GM19324 (cell line): ENCODE data around the gene MYH15.

Experiments
- ATAC-seq: cut with Tn5 transposase; IDR thresholded peaks from one replicate; pipeline ENCODE4 v1.9.1; 2021; ENCODE audit warnings: mild to moderate bottlenecking, moderate library complexity; ENCODE audit not compliant: unreplicated experiment, low FRiP score

The MYH15 gene

DNA sequence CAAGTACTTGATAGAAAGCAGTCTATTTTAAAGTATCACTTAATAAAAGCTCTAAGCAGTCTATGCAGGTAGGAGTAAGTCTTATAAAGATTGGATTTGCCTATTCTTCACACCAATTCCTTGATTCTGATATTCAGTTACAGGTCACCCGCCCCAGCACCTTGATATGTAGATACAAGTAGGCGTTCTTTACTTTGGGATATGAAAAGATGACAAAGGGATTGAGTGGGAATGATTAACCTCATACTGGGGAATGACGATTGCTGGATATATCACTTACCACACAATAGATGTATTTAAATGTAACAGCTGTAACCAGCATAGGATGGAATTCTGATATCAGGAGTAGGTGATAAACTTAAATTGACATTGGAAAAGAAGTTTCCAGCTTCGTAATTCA is 166.9 kb downstream of the MYH15 start:
- no peak for ATAC-seq

DNA sequence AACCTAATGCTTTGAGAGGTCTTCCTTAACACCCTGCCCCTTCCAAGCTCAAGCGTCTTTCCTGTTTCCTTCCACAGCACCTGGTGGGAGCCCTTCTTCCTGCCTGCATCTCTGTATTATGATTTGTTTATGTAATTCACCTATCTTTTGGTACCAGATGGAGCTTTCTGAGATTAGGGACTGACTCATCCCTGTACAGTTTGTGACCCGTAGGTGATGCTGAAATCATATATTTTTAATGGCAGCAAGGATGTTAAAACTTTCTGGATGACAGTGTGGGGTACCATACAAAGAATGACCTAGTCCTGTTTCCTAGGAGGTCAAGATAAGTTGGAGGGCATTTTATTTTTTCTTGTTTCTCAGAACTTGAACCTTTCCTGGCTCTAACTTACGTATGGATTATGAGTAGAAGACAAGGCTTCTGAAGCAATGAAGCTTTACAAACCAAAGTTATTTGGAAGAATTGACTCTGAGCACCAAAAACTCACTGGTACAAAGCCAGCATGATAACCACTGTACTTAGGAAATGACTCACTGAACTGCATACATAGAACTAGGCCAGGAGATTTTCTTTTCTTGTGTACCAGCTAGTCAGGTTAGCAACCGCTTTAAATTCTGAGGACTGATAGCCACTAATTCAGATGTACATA is 167.4 kb downstream of the MYH15 start:
- no peak for ATAC-seq

DNA sequence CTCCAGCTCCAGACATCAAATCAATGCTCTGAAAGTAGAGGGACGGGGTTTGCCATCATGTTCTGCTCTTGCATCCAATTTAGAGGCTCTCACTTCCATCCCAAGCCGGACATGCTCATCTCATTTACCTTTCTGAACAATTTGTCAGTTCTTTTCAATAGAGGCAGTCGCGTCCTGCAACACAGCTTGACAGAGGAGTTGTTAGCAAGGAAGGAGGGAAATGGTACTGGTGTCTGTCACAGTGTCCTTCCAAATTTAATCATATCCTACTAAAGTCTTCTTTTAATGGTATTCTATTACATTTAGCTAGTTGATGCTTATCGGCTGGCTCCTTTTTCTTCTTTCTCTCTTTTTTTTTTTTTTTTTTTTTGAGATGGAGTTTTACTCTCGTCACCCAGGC is 168.5 kb downstream of the MYH15 start:
- no peak for ATAC-seq

DNA sequence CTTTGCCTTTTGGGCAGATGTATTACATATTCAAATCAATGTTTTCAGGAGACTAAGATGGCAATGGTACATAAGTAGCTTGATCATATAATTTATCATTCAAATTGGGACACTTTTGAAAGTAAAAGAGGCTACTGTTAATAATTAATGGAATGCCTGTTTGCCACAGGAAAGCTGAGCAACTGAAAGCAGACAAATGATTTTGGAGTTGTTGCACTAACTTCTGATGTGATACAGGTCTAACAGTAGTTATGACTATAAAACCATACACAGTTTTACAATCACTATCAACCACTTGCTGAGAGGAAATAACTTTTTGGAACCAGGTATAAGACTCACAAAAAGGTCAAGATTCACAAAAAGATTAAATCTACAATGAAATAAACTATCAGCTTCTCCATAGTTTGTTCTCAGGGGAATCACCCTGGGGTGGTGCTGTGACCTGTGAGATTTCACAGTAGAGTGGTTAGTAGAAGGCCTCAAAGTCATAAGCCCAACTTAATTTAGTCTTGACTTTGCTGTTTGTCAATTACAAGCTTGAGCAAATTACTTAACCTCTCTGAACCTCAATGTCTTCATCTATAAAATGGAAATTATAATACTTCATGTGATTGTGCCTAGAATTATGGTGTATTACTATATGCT is 171.4 kb downstream of the MYH15 start:
- no peak for ATAC-seq

DNA sequence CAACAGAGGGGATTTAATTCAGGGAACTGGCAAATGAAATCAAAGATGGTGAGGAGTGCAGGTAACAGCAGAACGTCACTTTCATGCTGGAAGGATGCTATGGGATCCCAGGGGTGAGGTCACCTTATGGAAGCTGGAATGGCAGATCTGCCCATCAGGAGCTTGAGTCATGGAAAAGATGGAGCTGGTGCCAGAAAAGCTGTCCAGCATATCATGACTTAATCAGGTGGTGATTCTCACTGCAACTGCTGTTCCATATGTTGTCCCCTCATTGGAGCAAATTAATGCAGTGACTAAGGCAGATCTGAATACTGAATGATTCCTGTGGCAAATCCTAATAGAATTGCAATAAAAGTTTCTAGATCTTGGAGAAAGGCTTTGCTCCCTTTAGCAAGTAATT is 175.7 kb downstream of the MYH15 start:
- no peak for ATAC-seq

DNA sequence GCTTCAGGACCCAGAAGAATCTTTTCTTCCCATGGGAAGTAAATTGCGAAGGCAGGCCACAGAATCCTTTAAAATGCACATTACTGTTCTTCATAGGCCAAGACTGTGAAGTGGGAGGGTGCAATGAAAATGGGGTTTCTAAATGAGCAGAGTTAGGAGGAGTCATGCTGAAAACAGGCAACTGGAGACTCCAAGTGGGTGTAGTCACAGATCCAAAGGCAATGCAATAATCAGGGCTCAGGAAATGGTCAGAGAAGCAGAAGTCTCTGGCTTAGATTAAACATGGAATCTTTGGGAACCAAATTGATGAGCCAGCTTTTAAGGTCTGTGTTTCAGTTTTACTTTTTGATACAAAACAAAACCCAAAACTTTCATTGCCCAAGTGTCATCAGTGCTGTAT is 176.4 kb downstream of the MYH15 start:
- ATAC-seq: no peak

DNA sequence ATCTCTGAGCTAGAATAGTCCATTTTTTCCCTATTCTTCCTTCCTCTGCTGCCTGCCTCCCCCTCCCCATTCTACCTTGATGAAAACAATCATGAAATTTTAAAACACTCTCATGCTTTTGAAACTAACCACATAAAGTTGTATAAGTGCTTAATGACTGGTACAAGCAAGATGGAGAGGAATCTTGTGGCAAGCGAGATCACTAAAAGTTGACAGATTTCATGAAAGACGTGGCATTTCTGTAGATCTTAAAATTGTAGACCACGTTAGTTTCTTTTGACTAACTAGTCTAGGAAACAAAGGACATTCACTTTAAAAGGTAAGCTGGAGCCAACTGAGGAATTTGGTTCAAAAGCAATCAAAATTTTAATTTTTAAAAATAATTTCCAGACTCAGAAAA is 178.6 kb downstream of the MYH15 start:
- no peak for ATAC-seq
